ENCODE measurements around the gene PAPPA2.

Gene PAPPA2

GRCh38 chr1:176499671-176500070, 36.7 kb downstream of the PAPPA2 start:
- no peak for DNase-seq (ENCODE audit: low read depth)

GRCh38 chr1:176501599-176501998, 38.6 kb downstream of the PAPPA2 start:
- no peak for DNase-seq (ENCODE audit: low read depth)

- DNase-seq (ENCODE audit: low read depth) = no peak
These were observed 42.0 kb downstream of the PAPPA2 start for GRCh38 chr1:176504848-176505553.

GRCh38 chr1:176512966-176513365, 50.0 kb downstream of the PAPPA2 start:
- DNase-seq (ENCODE audit: low read depth) = no peak

- DNase-seq (ENCODE audit: low read depth) = no peak
These were observed 52.3 kb downstream of the PAPPA2 start for GRCh38 chr1:176515310-176515709.

- DNase-seq (ENCODE audit: low read depth) = no peak
These were observed 54.5 kb downstream of the PAPPA2 start for GRCh38 chr1:176517484-176517883.

- DNase-seq (ENCODE audit: low read depth) = no peak
These were observed 58.2 kb downstream of the PAPPA2 start for GRCh38 chr1:176521211-176521610.

- DNase-seq (ENCODE audit: low read depth) = no peak
These were observed 59.4 kb downstream of the PAPPA2 start for GRCh38 chr1:176522310-176522845.

- no peak for DNase-seq (ENCODE audit: low read depth)
These were observed 66.6 kb downstream of the PAPPA2 start for GRCh38 chr1:176529395-176530090.

GRCh38 chr1:176531036-176531435, 68.1 kb downstream of the PAPPA2 start:
- no peak for DNase-seq (ENCODE audit: low read depth)

- DNase-seq (ENCODE audit: low read depth) = no peak
These were observed 69.2 kb downstream of the PAPPA2 start for GRCh38 chr1:176531921-176532897.

- DNase-seq (ENCODE audit: low read depth) = no peak
These were observed 70.0 kb downstream of the PAPPA2 start for GRCh38 chr1:176533020-176533419.

GRCh38 chr1:176536588-176536987, 73.6 kb downstream of the PAPPA2 start:
- DNase-seq (ENCODE audit: low read depth) = no peak

GRCh38 chr1:176539018-176539417, 76.0 kb downstream of the PAPPA2 start:
- no peak for DNase-seq (ENCODE audit: low read depth)

- no peak for DNase-seq (ENCODE audit: low read depth)
These were observed 77.5 kb downstream of the PAPPA2 start for GRCh38 chr1:176540428-176540827.

- DNase-seq (ENCODE audit: low read depth) = no peak
These were observed 78.7 kb downstream of the PAPPA2 start for GRCh38 chr1:176541663-176542062.

GRCh38 chr1:176542352-176542751, 79.4 kb downstream of the PAPPA2 start:
- DNase-seq (ENCODE audit: low read depth) = no peak

GRCh38 chr1:176543360-176544129, 80.6 kb downstream of the PAPPA2 start:
- no peak for DNase-seq (ENCODE audit: low read depth)

- no peak for DNase-seq (ENCODE audit: low read depth)
These were observed 82.2 kb downstream of the PAPPA2 start for GRCh38 chr1:176545034-176545639.

- no peak for DNase-seq (ENCODE audit: low read depth)
These were observed 83.8 kb downstream of the PAPPA2 start for GRCh38 chr1:176546825-176547224.

GRCh38 chr1:176551146-176551545, 88.2 kb downstream of the PAPPA2 start:
- DNase-seq (ENCODE audit: low read depth) = no peak

All from activated T-cell treated with anti-CD3 and anti-CD28 coated beads for 24 hours (primary cell).